ENCODE measurements around the gene INTS4.
"Not testable (repeated sequence)": the region's sequence is repeated elsewhere in the genome, so short reads cannot be mapped to it uniquely, and the experiment has no call there.

Gene INTS4

GRCh38 chr11:77873345-77873744, 121.1 kb downstream of the INTS4 start:
- TF ChIP-seq CTCF (IDR thresholded peaks at IDR 0.05; ENCODE audit: poor library complexity, severe bottlenecking), result no peak
- DNase-seq (ENCODE audit: low spot score), result no peak
- no peak for ATAC-seq (ENCODE audit: low read depth)
- Histone ChIP-seq H3K27me3 (ENCODE audit: insufficient read depth, poor library complexity, severe bottlenecking) (no peaks in the 10 kb centered on the region), H3K4me3 (ENCODE audit: severe bottlenecking) (no peak overlapping the region), H3K36me3 (ENCODE audit: low read depth) (peaks cover 5% of the 10 kb centered on the region), H3K27ac (ENCODE audit: poor library complexity, severe bottlenecking) (no peak overlapping the region), H3K9me3 (ENCODE audit: severe bottlenecking) (no peaks in the 10 kb centered on the region), H3K4me1 (ENCODE audit: insufficient read depth, poor library complexity, severe bottlenecking) (no peaks in the 10 kb centered on the region)

GRCh38 chr11:77871855-77872254, 122.6 kb downstream of the INTS4 start:
- no peaks in the 10 kb centered on the region for H3K4me1 ChIP-seq (ENCODE audit: insufficient read depth, poor library complexity, severe bottlenecking)
- H3K4me3 ChIP-seq (ENCODE audit: severe bottlenecking), result no peak overlapping the region
- H3K27me3 ChIP-seq (ENCODE audit: insufficient read depth, poor library complexity, severe bottlenecking), result no peaks in the 10 kb centered on the region
- ATAC-seq (ENCODE audit: low read depth) (no peak), DNase-seq (ENCODE audit: low spot score) (no peak)
- H3K9me3 ChIP-seq (ENCODE audit: severe bottlenecking), result no peaks in the 10 kb centered on the region
- H3K27ac ChIP-seq (ENCODE audit: poor library complexity, severe bottlenecking), result no peak overlapping the region
- TF ChIP-seq CTCF (IDR thresholded peaks at IDR 0.05; ENCODE audit: poor library complexity, severe bottlenecking), result no peak
- no peaks in the 10 kb centered on the region; the same call in 1 of the 2 replicates for H3K36me3 ChIP-seq (ENCODE audit: low read depth)

- Histone ChIP-seq H3K36me3 (ENCODE audit: low read depth) (no peaks in the 10 kb centered on the region), H3K27me3 (ENCODE audit: insufficient read depth, poor library complexity, severe bottlenecking) (no peaks in the 10 kb centered on the region), H3K27ac (ENCODE audit: poor library complexity, severe bottlenecking) (no peak overlapping the region), H3K4me3 (ENCODE audit: severe bottlenecking) (no peak overlapping the region), H3K9me3 (ENCODE audit: severe bottlenecking) (no peaks in the 10 kb centered on the region), H3K4me1 (ENCODE audit: insufficient read depth, poor library complexity, severe bottlenecking) (no peaks in the 10 kb centered on the region)
- no peak for TF ChIP-seq CTCF (IDR thresholded peaks at IDR 0.05; ENCODE audit: poor library complexity, severe bottlenecking)
- no peak for ATAC-seq (ENCODE audit: low read depth)
- DNase-seq (ENCODE audit: low spot score), result no peak
These were observed 125.7 kb downstream of the INTS4 start for GRCh38 chr11:77868744-77869143.

- Histone ChIP-seq H3K27me3 (ENCODE audit: insufficient read depth, poor library complexity, severe bottlenecking) (no peaks in the 10 kb centered on the region), H3K4me1 (ENCODE audit: insufficient read depth, poor library complexity, severe bottlenecking) (no peaks in the 10 kb centered on the region), H3K9me3 (ENCODE audit: severe bottlenecking) (no peaks in the 10 kb centered on the region), H3K4me3 (ENCODE audit: severe bottlenecking) (no peak overlapping the region), H3K27ac (ENCODE audit: poor library complexity, severe bottlenecking) (no peak overlapping the region), H3K36me3 (ENCODE audit: low read depth) (no peaks in the 10 kb centered on the region)
- ATAC-seq (ENCODE audit: low read depth), result no peak
- no peak for TF ChIP-seq CTCF (IDR thresholded peaks at IDR 0.05; ENCODE audit: poor library complexity, severe bottlenecking)
- no peak for DNase-seq (ENCODE audit: low spot score)
These were observed 128.1 kb downstream of the INTS4 start for GRCh38 chr11:77866336-77866735.

GRCh38 chr11:77865805-77866204, 128.7 kb downstream of the INTS4 start:
- Histone ChIP-seq H3K27me3 (ENCODE audit: insufficient read depth, poor library complexity, severe bottlenecking) (no peaks in the 10 kb centered on the region), H3K4me3 (ENCODE audit: severe bottlenecking) (no peak overlapping the region), H3K27ac (ENCODE audit: poor library complexity, severe bottlenecking) (no peak overlapping the region), H3K9me3 (ENCODE audit: severe bottlenecking) (no peaks in the 10 kb centered on the region), H3K36me3 (ENCODE audit: low read depth) (no peaks in the 10 kb centered on the region), H3K4me1 (ENCODE audit: insufficient read depth, poor library complexity, severe bottlenecking) (no peaks in the 10 kb centered on the region)
- no peak for DNase-seq (ENCODE audit: low spot score)
- no peak for TF ChIP-seq CTCF (IDR thresholded peaks at IDR 0.05; ENCODE audit: poor library complexity, severe bottlenecking)
- ATAC-seq (ENCODE audit: low read depth), result no peak

GRCh38 chr11:77861444-77861843, 133.0 kb downstream of the INTS4 start:
- not testable (repeated sequence) for H3K4me3 ChIP-seq (ENCODE audit: severe bottlenecking); H3K36me3 ChIP-seq (ENCODE audit: low read depth); H3K9me3 ChIP-seq (ENCODE audit: severe bottlenecking); H3K27me3 ChIP-seq (ENCODE audit: insufficient read depth, poor library complexity, severe bottlenecking); ATAC-seq (ENCODE audit: low read depth); H3K4me1 ChIP-seq (ENCODE audit: insufficient read depth, poor library complexity, severe bottlenecking); H3K27ac ChIP-seq (ENCODE audit: poor library complexity, severe bottlenecking); DNase-seq (ENCODE audit: low spot score)

- H3K27me3 ChIP-seq (ENCODE audit: insufficient read depth, poor library complexity, severe bottlenecking); H3K9me3 ChIP-seq (ENCODE audit: severe bottlenecking); H3K4me3 ChIP-seq (ENCODE audit: severe bottlenecking); H3K4me1 ChIP-seq (ENCODE audit: insufficient read depth, poor library complexity, severe bottlenecking); H3K36me3 ChIP-seq (ENCODE audit: low read depth); DNase-seq (ENCODE audit: low spot score); ATAC-seq (ENCODE audit: low read depth); H3K27ac ChIP-seq (ENCODE audit: poor library complexity, severe bottlenecking): not testable (repeated sequence)
These were observed 136.5 kb downstream of the INTS4 start for GRCh38 chr11:77857906-77858457.
